Omental fat pad (tissue), 4 donors: Measurements from ENCODE around the gene PCAT7. TPM values are rescaled to one million over a fixed set of nuclear protein-coding genes. Genes with fewer than 3 reads are reported as not detected.

Source experiments
- ATAC-seq: fragments of 150-250 bp; one replicate; pipeline ENCODE4 v1.9.1; 2016; ENCODE audit warnings: mild to moderate bottlenecking, moderate library complexity; ENCODE audit not compliant: low FRiP score
- DNase-seq: peaks from one replicate; pipeline ENCODE4 v3.0.0-alpha.2; 2019; ENCODE audit warnings: low spot score
- CTCF ChIP-seq, 3 donors: fragments of 450-650 bp; IDR thresholded peaks; one replicate each; pipeline ENCODE4 v1.5.1; 2016 to 2017; ENCODE audit warnings: antibody characterized with exemption in 3 of 3, mild to moderate bottlenecking in 3 of 3, moderate library complexity in 2 of 3
- small RNA-seq: library from RNA; depleted of rRNA; stranded (forward); fragments of <200 nt; gene quantifications from one replicate; pipeline ENCODE3, GENCODE V24; 2016
- total RNA-seq, 4 donors: library from RNA; depleted of rRNA; stranded (reverse); fragments of >200 nt; gene quantifications; one replicate each; pipeline ENCODE4 v1.1.0, GENCODE V29; 2016

The PCAT7 gene
- total RNA-seq, 4 donors from 2014 or later = not detected

DNA sequence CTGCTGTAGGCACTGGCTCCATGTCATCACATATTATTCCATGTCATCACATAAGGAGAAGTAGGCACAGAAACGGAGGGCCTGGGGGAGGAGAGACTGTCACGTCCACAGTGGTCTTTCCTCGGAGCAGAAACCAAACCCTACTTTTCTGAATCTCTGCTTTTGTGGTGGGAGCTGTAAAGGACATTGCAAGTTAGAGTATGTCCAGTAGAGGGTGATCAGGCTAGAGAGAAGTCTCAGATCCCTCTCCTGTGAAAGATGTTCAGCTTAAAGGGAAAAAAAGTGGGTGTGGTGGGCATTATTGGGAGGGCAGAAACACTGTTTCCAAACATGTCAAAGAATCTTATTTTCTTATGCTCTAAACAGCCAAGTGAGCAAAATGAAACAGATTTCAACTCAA, 58.1 kb downstream of the PCAT7 start:
- ATAC-seq = no peak
- no peak for DNase-seq

GRCh38 chr9:94619026-94619425, 64.1 kb downstream of the PCAT7 start:
- no peak for DNase-seq
- no peak for TF ChIP-seq CTCF (IDR thresholded peaks at IDR 0.05)
- ATAC-seq = no peak

More for the DNA sequence above, 58.1 kb downstream of the PCAT7 start:
- no peak for TF ChIP-seq CTCF (IDR thresholded peaks at IDR 0.05)

Small RNAs within 50 kb of the gene (small RNA-seq; reads per million reads assigned to genes)
- not detected for gene RNU6-669P

Other genes with a start within 250 kb of the PCAT7 start
- gene NUTM2F, start 226.4 kb upstream of the PCAT7 start, total RNA-seq = not detected
- not detected for gene FBP2, start 38.7 kb downstream of the PCAT7 start, total RNA-seq
- 10 to 100 TPM in 2 of 4 donors, 1 to 10 TPM in 2; 6.9 to 98.5 (median 10.3) TPM for gene FBP1, start 84.4 kb downstream of the PCAT7 start, total RNA-seq
- gene AOPEP, start 171.6 kb downstream of the PCAT7 start, total RNA-seq = 100 to 1,000 TPM in 1 of 4 donors, 10 to 100 TPM in 3; 45.9 to 102 (median 55.1) TPM